GM23338 (cell line): Measurements from ENCODE around the gene GJD2. TPM values are rescaled to one million over a fixed set of nuclear protein-coding genes. Genes with fewer than 3 reads are reported as not detected.

ENCODE experiments used
- ATAC-seq: fragments of 200-7000 bp; cut with Tn5 transposase; 3 replicates; pipeline ENCODE4 v1.9.1; 2020
- DNase-seq: peaks from one replicate; pipeline ENCODE4 v3.0.0-alpha.2; 2015; ENCODE audit warnings: low spot score
- H2AFZ ChIP-seq: fragments of 200-600 bp; sonication (generic); 2 replicates; pipeline ENCODE4 v1.8.0; 2016; ENCODE audit warnings: antibody characterized with exemption, mild to moderate bottlenecking, moderate library complexity
- H3F3A ChIP-seq: fragments of 200-600 bp; sonication (generic); replicated peaks from 2 replicates; pipeline ENCODE4 v1.8.0; 2017; ENCODE audit warnings: antibody characterized with exemption, mixed run types, low read depth
- H3K27ac ChIP-seq: fragments of 200-600 bp; sonication (generic); 2 replicates; pipeline ENCODE4 v1.6.1; 2016; ENCODE audit warnings: low read depth
- H3K27me3 ChIP-seq: fragments of 200-600 bp; sonication (generic); 2 replicates; pipeline ENCODE4 v1.8.0; 2016; ENCODE audit warnings: mild to moderate bottlenecking, mixed run types, moderate library complexity; ENCODE audit not compliant: insufficient read depth
- H3K36me3 ChIP-seq: fragments of 200-600 bp; sonication (generic); 2 replicates; pipeline ENCODE4 v1.8.0; 2016; ENCODE audit warnings: mild to moderate bottlenecking; ENCODE audit not compliant: insufficient read depth
- H3K4me1 ChIP-seq: fragments of 200-600 bp; sonication (generic); 2 replicates; pipeline ENCODE4 v1.8.0; 2016; ENCODE audit warnings: mild to moderate bottlenecking, moderate library complexity; ENCODE audit not compliant: insufficient read depth
- H3K4me2 ChIP-seq: fragments of 200-600 bp; sonication (generic); 2 replicates; pipeline ENCODE4 v1.7.1; 2017; ENCODE audit warnings: mixed run types
- H3K4me3 ChIP-seq: fragments of 200-600 bp; sonication (generic); 2 replicates; pipeline ENCODE4 v1.6.1; 2016; ENCODE audit warnings: mixed run types
- H3K79me2 ChIP-seq: fragments of 200-600 bp; sonication (generic); replicated peaks from 2 replicates; pipeline ENCODE4 v1.8.0; 2017; ENCODE audit warnings: mild to moderate bottlenecking; ENCODE audit not compliant: insufficient read depth
- H3K9me2 ChIP-seq: fragments of 200-600 bp; sonication (generic); 2 replicates; pipeline ENCODE4 v1.8.0; 2017; ENCODE audit not compliant: insufficient read depth
- H4K20me1 ChIP-seq: fragments of 200-600 bp; sonication (generic); replicated peaks from 2 replicates; pipeline ENCODE4 v1.8.0; 2017; ENCODE audit warnings: mild to moderate bottlenecking; ENCODE audit not compliant: insufficient read depth
- H3K27ac Mint-ChIP-seq: 2 replicates; pipeline ENCODE4 v1.8.0; 2020; ENCODE audit warnings: inconsistent platforms, mild to moderate bottlenecking, moderate library complexity, mixed read lengths
- H3K27me3 Mint-ChIP-seq: 3 replicates; pipeline ENCODE4 v1.8.0; 2022; ENCODE audit warnings: low read depth, mild to moderate bottlenecking, moderate library complexity, mixed read lengths, inconsistent platforms; ENCODE audit not compliant: insufficient read depth, poor library complexity
- H3K36me3 Mint-ChIP-seq: 3 replicates; pipeline ENCODE4 v1.8.0; 2021; ENCODE audit warnings: low read depth, mild to moderate bottlenecking, inconsistent platforms, moderate library complexity, mixed read lengths
- H3K4me1 Mint-ChIP-seq: 3 replicates; pipeline ENCODE4 v1.8.0; 2020; ENCODE audit warnings: mild to moderate bottlenecking, inconsistent platforms, mixed read lengths
- H3K4me3 Mint-ChIP-seq: 3 replicates; pipeline ENCODE4 v1.8.0; 2021; ENCODE audit warnings: moderate library complexity, mild to moderate bottlenecking, inconsistent platforms, mixed read lengths
- H3K9me3 Mint-ChIP-seq: 3 replicates; pipeline ENCODE4 v1.8.0; 2020; ENCODE audit warnings: moderate library complexity, mild to moderate bottlenecking, inconsistent platforms, mixed read lengths
- CREB1 ChIP-seq: fragments of 250-450 bp; sonication (Bioruptor Pico); IDR thresholded peaks from 2 replicates; pipeline ENCODE4 v1.5.0; 2020; ENCODE audit warnings: low read depth, mild to moderate bottlenecking, moderate library complexity
- CTCF ChIP-seq, 2 experiments: fragments of 200-600 bp in 1 of 2; sonication (generic) in 1 of 2; conservative IDR thresholded peaks; 2 replicates each; pipeline versions ENCODE4 v1.5.1 to v1.6.1; 2016 to 2017; ENCODE audit warnings: antibody characterized with exemption in 2 of 2, low read depth in 2 of 2, mild to moderate bottlenecking in 2 of 2, moderate library complexity in 1 of 2
- ETS1 ChIP-seq: IDR thresholded peaks from 2 replicates; pipeline ENCODE4 v1.6.1; 2016; ENCODE audit warnings: antibody characterized with exemption
- EZH2 ChIP-seq: fragments of 200-600 bp; sonication (generic); IDR thresholded peaks from one replicate; pipeline ENCODE4 v1.8.0; 2017; ENCODE audit warnings: antibody characterized with exemption, mild to moderate bottlenecking, low read depth; ENCODE audit not compliant: unreplicated experiment
- EZH2phosphoT487 ChIP-seq: fragments of 200-600 bp; sonication (generic); IDR thresholded peaks from one replicate; pipeline ENCODE4 v1.8.1; 2018; ENCODE audit warnings: antibody characterized with exemption; ENCODE audit not compliant: unreplicated experiment
- JUNB ChIP-seq: IDR thresholded peaks from one replicate; pipeline ENCODE4 v1.6.1; 2016; ENCODE audit warnings: antibody characterized with exemption; ENCODE audit not compliant: unreplicated experiment
- NANOG ChIP-seq: IDR thresholded peaks from 2 replicates; pipeline ENCODE4 v1.6.1; 2016; ENCODE audit warnings: antibody characterized with exemption, borderline replicate concordance
- POLR2AphosphoS5 ChIP-seq: IDR thresholded peaks from 2 replicates; pipeline ENCODE4 v1.6.1; 2016; ENCODE audit warnings: antibody characterized with exemption, low read depth
- REST ChIP-seq: IDR thresholded peaks from one replicate; pipeline ENCODE4 v1.6.1; 2018; ENCODE audit warnings: antibody characterized with exemption; ENCODE audit not compliant: unreplicated experiment
- STAT1 ChIP-seq: IDR thresholded peaks from one replicate; pipeline ENCODE4 v1.6.1; 2016; ENCODE audit warnings: antibody characterized with exemption; ENCODE audit not compliant: unreplicated experiment
- ZNF114 ChIP-seq: fragments of 250-450 bp; sonication (Bioruptor Pico); IDR thresholded peaks from 2 replicates; pipeline ENCODE4 v1.5.0; 2020; ENCODE audit warnings: mild to moderate bottlenecking, moderate library complexity
- ZNF331 ChIP-seq: fragments of 250-450 bp; sonication (Bioruptor Pico); IDR thresholded peaks from 2 replicates; pipeline ENCODE4 v1.5.0; 2020; ENCODE audit warnings: low read depth, mild to moderate bottlenecking, moderate library complexity
- ZNF462 ChIP-seq: fragments of 250-450 bp; sonication (Bioruptor Pico); IDR thresholded peaks from 2 replicates; pipeline ENCODE4 v1.5.0; 2020; ENCODE audit warnings: mild to moderate bottlenecking, moderate library complexity
- polyA plus RNA-seq: library from polyadenylated mRNA; unstranded; fragments of >200 nt; fragmentation: Nextera tagmentation; extraction: Ambion mirVana; gene quantifications from 2 replicates; pipeline ENCODE4 v1.2.1, GENCODE V29; 2016
- total RNA-seq: library from RNA; depleted of rRNA; stranded (reverse); fragments of >200 nt; shearing (Covaris generic); gene quantifications from 2 replicates; pipeline ENCODE4 v1.2.3, GENCODE V29; 2014

GJD2 gene
- total and polyA plus RNA-seq, 2 experiments from 2014 or later: 0.29 to 0.63 TPM

DNA sequence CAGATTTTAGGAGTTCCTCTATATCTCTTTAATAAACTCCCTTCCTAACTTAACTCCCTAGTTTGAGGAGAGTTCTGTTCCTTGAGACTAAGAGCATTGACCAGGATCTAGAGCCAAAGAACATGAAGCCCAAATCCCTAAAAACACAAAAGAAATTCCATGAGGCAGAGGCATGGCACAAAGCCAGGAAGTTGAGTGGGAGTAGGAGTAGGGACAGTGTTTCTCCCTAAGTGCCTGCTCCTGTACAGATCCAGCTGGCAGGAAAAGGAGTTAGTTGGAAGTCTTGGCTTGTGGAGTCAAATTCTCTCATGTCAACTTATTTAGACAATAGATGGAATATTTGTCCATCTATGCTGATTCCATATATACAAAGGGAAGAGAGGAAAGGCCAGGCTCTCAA, 29.2 kb upstream of the GJD2 start:
- Mint-ChIP-seq H3K27ac (no peak overlapping the region), H3K27me3 (no peaks in the 10 kb centered on the region), H3K36me3 (no peaks in the 10 kb centered on the region), H3K9me3 (peaks cover 11% of the 10 kb centered on the region), H3K4me3 (no peak overlapping the region), H3K4me1 (no peaks in the 10 kb centered on the region)
- no peak overlapping the region for H3K27ac ChIP-seq
- no peaks in the 10 kb centered on the region for H4K20me1 ChIP-seq
- H3K79me2 ChIP-seq: no peaks in the 10 kb centered on the region
- H3K9me2 ChIP-seq: peaks cover 13% of the 10 kb centered on the region
- no peaks in the 10 kb centered on the region for H3K36me3 ChIP-seq
- no peaks in the 10 kb centered on the region for H3K27me3 ChIP-seq
- no peak for ATAC-seq
- H3F3A ChIP-seq: no peaks in the 10 kb centered on the region
- H2AFZ ChIP-seq: no peak overlapping the region
- TF ChIP-seq STAT1 (no peak), EZH2phosphoT487 (no peak), JUNB (no peak), CREB1 (CRISPR knock-in tag) (no peak), ETS1 (no peak), POLR2AphosphoS5 (no peak), EZH2 (no peak), ZNF114 (no peak), ZNF331 (no peak), NANOG (no peak), REST (no peak), CTCF (conservative IDR thresholded peaks at IDR 0.05; ENCODE audit: low read depth in 2 of 2) (no peak), ZNF462 (CRISPR knock-in tag) (no peak)
- DNase-seq: no peak
- no peak overlapping the region for H3K4me2 ChIP-seq
- no peak overlapping the region for H3K4me3 ChIP-seq
- H3K4me1 ChIP-seq: no peaks in the 10 kb centered on the region
